IMR-90 (cell line): ENCODE results near the gene ADAMTS10.
"Not testable (repeated sequence)": the region's sequence is repeated elsewhere in the genome, so short reads cannot be mapped to it uniquely, and the experiment has no call there.

ENCODE experiments used
- CEBPB ChIP-seq: IDR thresholded peaks from 2 replicates; pipeline ENCODE4 v1.6.1; 2012; ENCODE audit warnings: low read depth, low read length, improper control_type of control experiment
- POLR2A ChIP-seq: IDR thresholded peaks from 2 replicates; pipeline ENCODE4 v1.6.1; 2012; ENCODE audit warnings: mild to moderate bottlenecking, low read depth, low read length

GRCh38 chr19:8637070-8637469 is 26.6 kb upstream of the ADAMTS10 start:
- TF ChIP-seq POLR2A, CEBPB: not testable (repeated sequence)
